Adrenal gland (tissue), 5 donors: ENCODE measurements around the gene PITX3.

Experiments used
- POLR2A ChIP-seq, 2 donors: fragments of 450-650 bp; IDR thresholded peaks; one replicate each; pipeline ENCODE4 v1.6.1; 2017; ENCODE audit warnings: antibody characterized with exemption in 2 of 2, mild to moderate bottlenecking in 2 of 2, moderate library complexity in 1 of 2
- TF ChIP-seq, protein P1 (sequence below), 6 experiments: fragments of 450-650 bp in 4 of 6; fragments of 200-600 bp in 2 of 6; sonication (generic) in 1 of 6; IDR thresholded peaks; 1 replicate in 5 of 6; 2 replicates in 1 of 6; pipeline versions ENCODE4 v1.5.1 to v1.8.0; 2016 to 2021; ENCODE audit warnings: antibody characterized with exemption in 6 of 6, mild to moderate bottlenecking in 2 of 6, moderate library complexity in 1 of 6
- donor health status: DM: no; HTN: no; CAD: no.

DNA sequence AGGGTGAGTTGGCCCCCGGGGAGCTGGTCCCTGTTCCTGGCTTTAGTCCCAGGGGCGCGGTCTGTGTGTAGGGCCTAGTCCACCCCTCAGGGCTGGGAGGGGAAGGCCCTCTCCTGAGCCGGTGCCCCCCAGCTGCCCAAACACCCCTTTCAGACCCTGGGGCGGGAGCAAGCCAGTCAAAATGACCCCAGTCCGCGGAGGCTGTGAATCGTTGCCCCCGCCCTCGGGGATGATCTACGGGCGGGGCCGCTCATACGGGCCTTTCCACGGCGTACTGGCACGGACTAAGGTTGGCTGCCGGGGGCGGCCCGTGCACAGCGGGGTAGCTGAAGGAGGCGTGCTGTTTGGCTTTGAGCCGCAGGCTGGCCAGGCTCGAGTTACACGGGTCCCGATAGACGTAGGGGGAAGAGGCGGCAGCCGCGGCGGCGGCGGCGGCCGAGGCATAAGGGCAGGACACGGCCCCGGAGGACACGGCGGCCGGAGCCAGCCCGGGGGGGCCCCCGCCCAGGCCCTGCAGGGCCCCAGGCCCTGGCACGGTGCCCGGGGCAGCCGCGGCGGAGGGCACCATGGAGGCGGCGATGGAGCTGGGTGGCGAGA lies 10.9 kb downstream of the PITX3 start:
- TF ChIP-seq, protein P1, sequence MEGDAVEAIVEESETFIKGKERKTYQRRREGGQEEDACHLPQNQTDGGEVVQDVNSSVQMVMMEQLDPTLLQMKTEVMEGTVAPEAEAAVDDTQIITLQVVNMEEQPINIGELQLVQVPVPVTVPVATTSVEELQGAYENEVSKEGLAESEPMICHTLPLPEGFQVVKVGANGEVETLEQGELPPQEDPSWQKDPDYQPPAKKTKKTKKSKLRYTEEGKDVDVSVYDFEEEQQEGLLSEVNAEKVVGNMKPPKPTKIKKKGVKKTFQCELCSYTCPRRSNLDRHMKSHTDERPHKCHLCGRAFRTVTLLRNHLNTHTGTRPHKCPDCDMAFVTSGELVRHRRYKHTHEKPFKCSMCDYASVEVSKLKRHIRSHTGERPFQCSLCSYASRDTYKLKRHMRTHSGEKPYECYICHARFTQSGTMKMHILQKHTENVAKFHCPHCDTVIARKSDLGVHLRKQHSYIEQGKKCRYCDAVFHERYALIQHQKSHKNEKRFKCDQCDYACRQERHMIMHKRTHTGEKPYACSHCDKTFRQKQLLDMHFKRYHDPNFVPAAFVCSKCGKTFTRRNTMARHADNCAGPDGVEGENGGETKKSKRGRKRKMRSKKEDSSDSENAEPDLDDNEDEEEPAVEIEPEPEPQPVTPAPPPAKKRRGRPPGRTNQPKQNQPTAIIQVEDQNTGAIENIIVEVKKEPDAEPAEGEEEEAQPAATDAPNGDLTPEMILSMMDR (IDR thresholded peaks at IDR 0.05) = no peak
- TF ChIP-seq POLR2A (IDR thresholded peaks at IDR 0.05) = no peak
